GM19238 (cell line): ENCODE data around the gene GRAMD1C.

Experiments
- DNase-seq: peaks from one replicate; pipeline ENCODE4 v3.0.0; 2011; ENCODE audit warnings: low spot score; ENCODE audit not compliant: insufficient read length

The GRAMD1C gene

GRCh38 chr3:113948015-113948917 is 109.7 kb downstream of the GRAMD1C start:
- peak; percentile 50 for DNase-seq

GRCh38 chr3:113952921-113953320 is 114.3 kb downstream of the GRAMD1C start:
- DNase-seq, result no peak

- no peak for DNase-seq
These were observed 115.1 kb downstream of the GRAMD1C start for GRCh38 chr3:113953677-113954076.

DNA sequence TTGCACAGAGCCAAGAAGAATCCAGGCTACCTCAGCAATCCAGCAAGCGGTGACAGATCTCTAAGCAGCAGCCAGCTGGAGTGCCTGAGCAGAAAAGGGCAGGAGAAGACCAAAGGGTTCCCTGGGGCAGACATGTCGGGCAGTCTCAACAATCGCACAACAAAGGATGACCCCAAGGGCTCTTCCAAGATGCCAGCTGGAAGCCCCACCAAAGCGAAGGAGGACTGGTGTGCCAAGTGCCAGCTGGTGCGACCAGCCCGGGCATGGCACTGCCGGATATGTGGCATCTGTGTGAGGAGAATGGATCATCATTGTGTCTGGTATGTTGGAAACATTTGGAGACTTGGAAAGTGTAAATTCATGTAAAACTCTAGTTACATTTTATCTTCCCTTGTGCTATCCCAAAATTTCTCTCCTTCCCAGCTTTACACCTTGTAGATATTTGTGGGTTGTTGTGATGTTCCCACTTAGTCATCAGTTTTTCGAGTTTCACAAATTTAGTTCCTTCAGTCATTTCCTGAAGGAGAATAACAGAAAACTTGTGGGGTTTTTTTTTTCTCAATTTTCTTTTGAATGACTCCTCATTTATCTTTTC is 115.6 kb downstream of the GRAMD1C start:
- no peak for DNase-seq

DNA sequence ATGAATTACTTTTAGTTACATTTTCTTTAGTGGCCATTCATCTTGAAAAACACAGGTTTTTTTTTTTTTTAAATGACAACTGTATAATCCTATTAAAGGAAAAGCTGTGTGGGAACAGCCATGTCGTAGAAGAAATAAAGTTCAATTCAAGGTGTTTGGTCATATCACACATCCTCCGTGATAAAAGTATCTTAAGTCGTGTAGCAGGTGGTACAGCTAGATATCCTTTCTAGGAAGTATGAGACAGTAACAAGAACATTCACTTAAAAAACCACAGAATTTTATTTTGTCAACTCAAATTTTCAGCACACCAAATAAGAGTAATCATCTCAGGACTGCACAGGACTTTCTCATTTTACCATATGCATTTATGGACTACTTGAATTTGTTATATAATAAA is 125.3 kb downstream of the GRAMD1C start:
- no peak for DNase-seq

DNA sequence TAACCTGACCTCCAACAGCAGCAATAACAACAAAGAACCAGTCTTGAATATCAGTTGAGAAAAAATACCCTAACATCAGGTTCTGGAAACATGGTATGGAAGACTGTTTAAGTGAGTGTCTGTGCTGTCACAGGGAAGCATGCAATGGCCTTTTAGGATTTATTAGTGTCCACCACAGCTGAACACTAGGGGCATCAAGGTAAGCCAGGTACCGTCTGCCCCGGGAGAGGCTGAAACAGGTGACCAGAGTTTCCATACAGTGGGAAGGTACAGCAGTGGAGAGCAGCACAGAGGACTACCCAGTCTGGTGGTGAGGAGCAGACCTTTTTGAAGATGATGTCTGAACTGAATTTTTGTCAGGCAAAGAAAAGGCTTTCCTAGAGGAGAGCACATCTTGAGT is 127.6 kb downstream of the GRAMD1C start:
- DNase-seq, result no peak

DNA sequence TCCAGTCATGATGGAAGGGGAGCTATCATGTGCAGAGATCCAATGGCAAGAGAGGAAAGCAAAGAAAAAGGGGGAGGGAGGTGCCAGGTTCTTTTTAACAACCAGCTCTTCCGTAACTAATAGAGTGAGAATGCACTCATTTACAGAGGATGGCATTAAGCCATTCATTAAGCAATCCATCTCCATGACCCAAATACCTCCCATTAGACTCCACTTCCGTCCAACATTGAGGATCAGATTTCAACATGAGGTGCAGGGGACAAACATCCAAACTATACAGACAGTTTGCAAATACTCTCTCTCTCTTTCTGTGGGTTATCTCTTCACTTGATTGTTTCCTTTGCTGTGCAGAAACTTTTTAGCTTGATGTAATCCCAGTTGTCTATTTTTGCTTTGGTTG is 130.4 kb downstream of the GRAMD1C start:
- DNase-seq, result no peak

- DNase-seq, result no peak
These were observed 139.2 kb downstream of the GRAMD1C start for GRCh38 chr3:113977822-113978221.

- DNase-seq, result no peak
These were observed 141.3 kb downstream of the GRAMD1C start for GRCh38 chr3:113979916-113980315.

DNA sequence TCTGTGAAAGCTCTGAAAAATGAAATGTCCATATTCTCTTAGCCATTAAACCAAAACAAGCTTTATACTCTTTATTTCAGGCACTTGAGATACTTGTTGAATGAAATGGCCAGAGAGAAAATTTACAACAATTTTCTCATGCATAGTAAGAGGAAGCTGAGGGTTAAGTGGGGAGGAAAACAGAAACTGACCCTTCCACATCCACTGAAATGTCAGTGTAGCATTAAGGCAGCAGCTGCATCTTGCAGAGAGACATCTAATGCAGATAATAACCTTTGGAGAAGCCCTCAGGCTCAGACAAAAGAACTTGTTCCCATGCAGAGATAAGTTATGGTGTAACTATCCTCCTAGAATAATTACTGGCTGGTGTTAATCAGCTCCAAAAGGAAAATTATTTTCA is 143.2 kb downstream of the GRAMD1C start:
- no peak for DNase-seq

- no peak for DNase-seq
These were observed 145.0 kb downstream of the GRAMD1C start for GRCh38 chr3:113983544-113983943.

- no peak for DNase-seq
These were observed 147.0 kb downstream of the GRAMD1C start for GRCh38 chr3:113985541-113985940.
